VCaP (cell line): ENCODE measurements around the gene STAP2.
"Not testable (repeated sequence)": the region's sequence is repeated elsewhere in the genome, so short reads cannot be mapped to it uniquely, and the experiment has no call there.

Experiments used
- H3K27ac ChIP-seq: fragments of 450-650 bp; 2 replicates; pipeline ENCODE4 v1.5.1; 2017
- CTCF ChIP-seq: fragments of 450-650 bp; conservative IDR thresholded peaks from 2 replicates; pipeline ENCODE4 v1.5.1; 2017; ENCODE audit warnings: mild to moderate bottlenecking, moderate library complexity

The STAP2 gene

DNA sequence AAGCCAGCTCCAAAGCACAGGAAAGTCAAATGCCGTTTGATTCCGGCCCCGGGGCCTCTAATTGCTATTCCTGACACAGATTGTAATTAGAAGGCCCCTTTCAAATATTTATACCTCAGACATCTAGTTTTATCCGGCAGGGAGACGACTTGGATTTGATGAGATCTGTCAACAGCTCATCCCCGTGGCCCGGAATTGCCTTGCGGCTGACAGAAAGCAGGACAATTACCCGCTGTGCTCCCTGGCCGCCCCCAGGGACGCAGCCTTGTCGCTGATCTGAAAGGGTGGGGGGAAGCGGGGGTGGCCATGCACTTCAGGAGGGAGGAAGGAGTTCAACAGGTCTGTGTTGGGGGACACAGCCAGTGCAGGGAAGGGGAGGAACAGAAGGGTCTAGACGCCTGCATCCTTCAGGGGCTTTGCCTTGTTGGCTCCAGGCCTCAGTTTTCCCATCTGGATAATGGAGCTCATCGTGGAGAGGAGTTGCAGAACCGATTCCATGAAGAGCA lies 61.4 kb downstream of the STAP2 start:
- H3K27ac ChIP-seq = no peak overlapping the region
- no peak for TF ChIP-seq CTCF

- H3K27ac ChIP-seq = not testable (repeated sequence)
Measured at GRCh38 chr19:4274321-4274686, 64.3 kb downstream of the STAP2 start.
